Activated T-helper 1 cell treated with Interleukin-2 at 50 U/mL for 16 hours (primary cell): Measurements from ENCODE around the gene BMPR1A.
A peak's percentile ranks its signal among the peaks of the same experiment; 100 is the strongest.

ENCODE experiments used
- DNase-seq: peaks from one replicate; pipeline ENCODE4 v3.0.0-alpha.2; 2020; ENCODE audit warnings: low read depth

BMPR1A gene

DNA sequence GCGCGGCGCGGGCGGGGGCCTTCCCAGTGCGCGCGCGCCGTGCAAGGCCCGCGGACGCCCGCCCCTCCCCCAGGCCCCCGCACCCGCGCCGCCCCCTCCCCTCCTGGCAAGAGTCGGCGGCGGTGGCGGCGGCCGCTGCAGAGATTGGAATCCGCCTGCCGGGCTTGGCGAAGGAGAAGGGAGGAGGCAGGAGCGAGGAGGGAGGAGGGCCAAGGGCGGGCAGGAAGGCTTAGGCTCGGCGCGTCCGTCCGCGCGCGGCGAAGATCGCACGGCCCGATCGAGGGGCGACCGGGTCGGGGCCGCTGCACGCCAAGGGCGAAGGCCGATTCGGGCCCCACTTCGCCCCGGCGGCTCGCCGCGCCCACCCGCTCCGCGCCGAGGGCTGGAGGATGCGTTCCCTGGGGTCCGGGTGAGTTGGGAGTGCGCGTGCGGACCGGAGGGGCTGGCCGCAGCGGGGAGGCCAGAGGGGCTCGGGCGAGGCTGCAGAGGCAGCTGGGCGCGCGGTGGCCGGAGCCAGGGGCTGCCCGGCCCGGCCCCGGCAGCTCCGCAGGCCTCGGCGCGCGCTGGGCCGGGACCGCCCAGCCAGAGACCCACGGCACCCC is at the start of gene BMPR1A:
Gene BMPR1A, plus strand, starts transcription at position 109 of the 602 bp plus-strand sequence. CDS start 119,400 bp downstream, outside the sequence.
- no peak for DNase-seq

DNA sequence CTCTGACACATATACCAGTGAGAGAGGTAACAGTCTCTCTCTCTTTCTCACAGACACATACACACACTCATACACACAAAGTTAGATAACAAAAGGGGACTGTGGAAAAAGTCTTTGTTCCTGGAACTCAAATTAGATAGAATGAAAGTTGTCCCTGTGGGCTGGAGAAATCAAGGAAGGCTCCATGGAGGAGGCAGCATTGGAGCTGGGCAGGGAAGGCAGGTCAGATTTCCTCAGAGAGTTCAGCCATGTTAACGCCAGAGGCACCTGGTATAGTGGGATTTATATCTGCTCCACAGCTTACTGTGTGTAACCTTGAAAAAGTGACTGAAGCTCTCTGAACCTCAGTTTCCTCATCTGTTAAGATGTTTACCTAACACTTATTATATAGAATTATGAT is 49.4 kb upstream of the BMPR1A start:
- DNase-seq: no peak

DNA sequence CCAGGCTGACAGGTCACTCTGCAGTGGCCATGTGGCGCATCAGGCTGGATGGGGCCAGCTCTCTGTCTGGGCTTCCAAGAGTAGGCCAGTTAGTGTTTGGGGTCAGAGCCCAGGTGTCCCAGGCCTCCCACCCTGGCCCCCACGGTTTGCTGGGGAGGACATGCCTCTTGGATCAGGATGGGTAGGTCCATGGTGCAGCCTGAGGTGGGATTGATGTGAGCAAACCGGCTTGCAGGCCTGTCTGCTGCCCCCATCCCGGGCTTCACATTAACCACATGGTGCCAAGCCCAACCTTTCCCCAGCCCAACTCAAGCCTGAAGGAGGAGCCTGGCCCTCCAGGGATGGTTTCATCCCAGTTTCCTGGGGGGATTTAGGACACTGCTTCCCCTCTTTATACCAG is 48.9 kb upstream of the BMPR1A start:
- no peak for DNase-seq

DNA sequence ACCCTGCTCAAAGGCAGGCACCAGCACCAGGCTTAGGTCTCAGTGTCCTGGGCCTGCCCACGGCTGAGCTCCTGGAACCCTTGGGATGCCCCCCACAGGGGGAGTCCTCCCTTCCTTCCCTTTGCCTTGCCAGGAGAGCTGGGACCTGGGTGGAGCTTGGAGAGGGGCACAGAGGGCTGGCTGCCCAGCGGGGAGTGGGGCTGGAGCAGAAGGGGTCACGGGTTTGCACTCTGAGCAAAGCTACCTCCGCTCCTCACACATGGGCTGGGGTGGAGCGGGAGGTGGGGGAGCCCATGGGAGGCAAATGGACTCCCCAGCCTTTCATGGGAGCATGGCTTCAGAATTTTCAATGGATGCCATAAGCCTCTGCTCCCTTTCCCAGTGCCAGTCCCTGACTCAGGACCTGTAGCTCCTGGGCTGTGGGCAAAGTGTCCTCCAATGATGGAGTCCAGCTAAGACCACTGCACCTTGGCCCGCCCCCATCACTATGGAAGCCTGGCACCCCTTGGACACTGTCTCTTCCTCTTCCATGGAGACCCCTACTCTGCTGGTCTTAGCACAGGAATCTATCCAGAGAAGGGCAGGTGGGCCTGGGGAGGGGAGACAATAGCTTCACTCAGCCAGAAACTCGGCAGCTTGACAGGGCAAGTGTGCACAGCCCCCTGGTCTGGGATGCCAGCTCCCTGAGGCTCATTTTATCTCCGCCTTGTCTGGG is 48.2 kb upstream of the BMPR1A start:
- no peak for DNase-seq

DNA sequence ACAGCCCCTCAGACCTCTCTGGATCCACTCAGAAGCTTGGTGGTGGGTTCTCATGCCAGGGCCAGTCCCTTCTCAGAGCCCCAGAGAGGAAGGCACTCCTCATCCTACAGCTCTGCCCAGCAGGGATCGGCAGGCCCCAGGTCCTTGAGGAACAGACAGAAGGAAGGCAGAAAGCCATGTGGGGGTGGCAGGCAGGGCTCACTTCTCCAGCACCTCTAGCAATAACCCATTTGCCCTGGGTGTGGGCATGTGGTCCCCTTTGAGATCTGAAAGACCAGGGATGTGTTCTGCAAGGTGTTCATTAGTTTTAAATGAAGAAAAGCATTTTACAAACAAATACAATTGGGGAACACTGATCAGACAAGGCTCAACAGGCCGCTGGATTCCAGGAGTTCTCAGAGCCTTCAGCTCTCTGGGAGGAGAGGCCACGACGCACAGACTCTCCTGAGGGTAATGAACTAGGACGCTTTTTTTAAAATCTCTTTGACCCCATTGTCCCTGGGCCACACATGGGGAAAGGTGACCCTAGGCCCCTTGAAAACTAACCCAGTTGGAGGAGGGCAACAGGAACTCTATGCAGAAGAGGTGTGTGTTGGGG is 47.5 kb upstream of the BMPR1A start:
- DNase-seq: no peak

DNA sequence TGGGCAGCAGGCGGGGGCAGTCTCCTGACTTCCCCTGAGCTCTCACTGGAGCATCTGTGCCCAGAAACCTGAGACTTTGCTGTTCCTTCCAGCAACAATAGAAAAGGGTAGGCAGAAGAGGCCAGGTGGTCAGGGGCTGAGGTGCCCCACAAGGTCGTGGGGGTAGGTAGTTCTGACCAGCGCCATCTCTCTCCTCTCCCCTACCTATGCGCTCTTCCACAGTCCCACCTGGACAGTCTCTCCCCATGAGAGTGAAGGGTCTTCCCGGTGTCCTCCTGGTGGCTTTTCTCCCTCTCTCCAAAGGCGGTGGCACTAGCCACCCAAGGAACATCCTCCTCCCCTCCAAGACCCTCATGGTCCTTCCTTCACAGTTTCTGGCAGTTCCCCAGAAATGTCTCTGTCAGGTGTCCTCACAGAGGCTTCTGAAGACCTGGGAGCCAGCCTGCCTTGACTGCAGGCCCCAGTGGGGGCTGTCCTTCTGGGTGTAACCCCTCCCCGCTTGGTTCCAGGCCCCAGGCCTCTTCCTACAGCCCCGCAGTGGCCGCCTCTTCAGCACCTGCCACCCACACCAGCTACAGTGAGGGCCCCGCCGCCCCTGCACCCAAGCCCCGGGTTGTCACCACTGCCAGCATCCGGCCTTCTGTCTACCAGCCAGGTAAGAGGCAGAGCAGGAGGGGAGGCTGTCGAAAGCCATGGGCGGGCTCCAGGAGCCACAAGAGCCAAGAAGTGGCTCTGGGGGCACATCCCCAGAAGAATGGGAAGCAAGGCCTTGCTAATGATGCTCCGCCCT is 46.8 kb upstream of the BMPR1A start:
- DNase-seq: no peak

DNA sequence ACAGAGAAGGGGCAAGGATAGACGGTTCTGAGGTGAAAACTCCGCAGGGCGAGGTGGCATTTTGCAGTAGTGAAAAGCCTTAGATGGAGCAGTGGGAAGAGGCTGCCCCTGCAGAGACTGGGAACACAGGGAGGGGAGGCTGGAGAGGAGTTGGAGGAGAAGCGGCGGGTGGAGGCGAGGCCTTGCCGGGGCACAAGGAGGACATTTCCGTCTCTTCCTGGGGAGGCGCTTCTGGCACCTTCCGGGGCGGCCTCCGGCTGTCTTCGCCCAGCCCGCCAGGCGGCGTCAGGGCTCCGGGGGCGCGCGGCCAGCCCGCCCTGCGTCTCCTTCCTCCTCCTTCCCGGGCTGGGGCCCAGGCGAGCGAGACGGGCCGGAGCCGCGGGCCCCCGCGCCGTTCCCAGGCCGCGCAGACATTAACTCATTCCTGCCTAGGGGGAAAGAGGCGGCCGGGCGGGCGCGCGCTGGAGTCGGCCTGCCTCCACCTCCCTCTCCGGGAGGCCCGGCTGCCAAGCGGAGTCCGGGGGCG is 45.4 kb upstream of the BMPR1A start:
- peak; percentile 81 for DNase-seq

DNA sequence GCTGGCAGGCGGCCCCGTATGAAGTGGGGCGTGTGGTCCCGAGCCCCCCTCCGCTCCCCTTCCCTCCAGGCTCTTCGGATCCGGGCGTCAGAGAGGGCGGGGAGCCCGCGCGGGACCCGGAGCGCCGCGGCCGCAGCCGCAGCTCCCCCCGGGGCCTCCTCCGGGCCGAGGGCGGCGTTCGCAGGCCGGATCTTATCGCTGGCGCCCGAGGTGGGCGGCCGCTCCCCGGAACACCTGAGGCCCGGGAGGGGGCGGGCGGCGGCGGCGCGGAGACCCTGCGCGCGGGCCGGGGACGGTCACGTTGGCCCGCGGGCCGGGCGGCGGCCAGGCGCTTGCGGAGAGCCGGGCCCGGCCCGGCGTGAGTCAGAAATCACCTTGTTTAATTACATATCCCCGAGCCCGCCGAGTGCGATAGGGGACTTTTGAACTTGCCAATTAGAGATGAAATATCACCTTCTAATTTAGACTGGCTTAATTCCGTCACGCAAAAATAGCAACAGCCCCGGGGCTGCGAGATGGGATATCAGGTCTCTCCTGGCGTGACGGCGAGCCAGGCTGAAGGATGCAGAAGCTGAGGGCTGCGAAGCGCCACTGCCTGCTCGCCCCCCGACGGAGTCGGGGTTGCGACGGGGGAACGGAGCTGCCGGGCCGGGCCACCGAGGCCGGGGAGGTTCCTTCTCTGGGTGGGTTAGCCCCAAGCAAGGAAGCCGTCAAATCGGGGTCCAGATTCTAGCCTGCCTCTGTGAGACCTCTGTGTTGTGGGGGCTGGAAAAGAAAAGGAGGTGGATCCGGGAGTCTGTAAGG is 44.7 kb upstream of the BMPR1A start:
- DNase-seq: peak; percentile 34

DNA sequence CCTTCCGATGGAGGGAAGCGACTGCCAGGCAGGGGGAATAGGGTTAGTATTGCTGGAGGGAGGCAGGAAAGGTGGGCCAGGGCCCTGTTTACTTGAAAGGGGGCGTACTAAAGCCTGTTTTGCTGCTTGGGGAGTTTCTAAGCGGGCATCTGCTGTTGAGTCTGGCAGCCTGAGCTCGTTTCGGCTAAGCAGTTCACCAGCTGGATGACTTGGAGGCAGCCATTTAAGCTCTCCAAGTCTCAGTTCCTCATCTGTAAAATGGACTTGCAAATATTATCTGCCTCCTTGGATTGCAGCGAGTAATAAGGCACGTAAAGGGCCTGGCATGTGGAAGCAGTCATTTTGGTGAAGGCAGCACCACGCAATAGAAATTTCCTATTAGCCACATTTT is 44.1 kb upstream of the BMPR1A start:
- DNase-seq: no peak

DNA sequence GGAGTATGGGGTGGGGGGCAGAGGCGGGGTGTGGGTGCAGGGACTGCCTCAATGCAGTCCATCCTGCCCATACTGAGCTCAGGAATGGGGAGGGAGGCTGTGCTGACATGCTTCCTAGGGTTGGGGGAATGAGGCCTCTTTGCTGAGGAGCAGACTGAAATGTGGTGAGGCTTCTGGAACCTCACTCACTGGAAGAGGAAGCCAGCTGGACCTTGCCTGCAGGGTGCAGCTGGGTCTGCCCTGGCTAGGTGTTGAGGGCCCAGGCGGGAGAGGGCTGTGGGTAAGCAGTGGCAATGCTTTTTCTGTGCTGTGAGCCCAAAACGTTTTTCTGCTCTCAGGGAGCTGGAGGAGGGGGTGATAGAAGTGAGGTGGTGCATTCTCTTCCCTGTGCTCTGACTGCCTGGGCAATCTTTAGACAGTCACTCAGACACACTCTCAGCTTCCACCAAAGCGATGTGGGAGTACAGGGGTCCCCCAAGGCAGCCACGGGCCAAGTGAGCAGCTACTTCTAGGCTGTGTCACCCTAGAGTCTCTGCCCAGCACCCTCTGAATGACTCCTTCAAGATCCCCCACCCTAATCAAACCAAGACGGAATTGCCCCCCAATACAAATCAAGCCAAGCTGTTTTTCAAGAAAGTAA is 41.1 kb upstream of the BMPR1A start:
- no peak for DNase-seq

DNA sequence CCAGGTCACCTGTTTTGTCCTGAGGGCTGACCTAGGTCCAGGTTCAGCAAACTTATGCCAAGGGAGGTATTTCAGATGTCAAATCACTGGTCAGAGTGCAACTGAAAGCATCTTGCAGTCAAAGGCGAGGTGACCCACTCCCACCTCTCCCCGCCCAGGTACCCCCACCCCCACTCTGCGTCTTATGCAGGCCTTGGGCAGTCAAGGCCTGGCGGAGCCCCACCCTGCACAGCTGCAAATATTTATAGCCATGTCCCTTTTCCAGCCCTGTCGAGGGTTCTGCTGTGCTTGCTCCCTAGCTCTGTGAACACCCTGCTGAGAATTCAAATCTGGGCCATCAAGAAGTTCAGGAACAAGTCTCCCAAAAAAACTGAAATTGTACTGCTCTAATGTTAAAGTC is 40.6 kb upstream of the BMPR1A start:
- no peak for DNase-seq

DNA sequence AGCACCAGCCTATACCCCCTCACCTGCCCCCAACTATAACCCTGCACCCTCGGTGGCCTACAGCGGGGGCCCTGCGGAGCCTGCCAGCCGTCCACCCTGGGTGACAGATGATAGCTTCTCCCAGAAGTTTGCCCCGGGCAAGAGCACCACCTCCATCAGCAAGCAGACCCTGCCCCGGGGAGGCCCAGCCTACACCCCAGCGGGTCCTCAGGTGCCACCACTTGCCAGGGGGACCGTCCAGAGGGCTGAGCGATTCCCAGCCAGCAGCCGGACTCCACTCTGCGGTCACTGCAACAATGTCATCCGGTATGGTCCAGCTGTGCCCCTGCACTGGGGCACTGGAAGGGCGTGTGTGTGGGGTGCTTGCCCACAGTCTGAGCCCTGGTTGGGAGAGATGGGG is 40.0 kb upstream of the BMPR1A start:
- DNase-seq: no peak

DNA sequence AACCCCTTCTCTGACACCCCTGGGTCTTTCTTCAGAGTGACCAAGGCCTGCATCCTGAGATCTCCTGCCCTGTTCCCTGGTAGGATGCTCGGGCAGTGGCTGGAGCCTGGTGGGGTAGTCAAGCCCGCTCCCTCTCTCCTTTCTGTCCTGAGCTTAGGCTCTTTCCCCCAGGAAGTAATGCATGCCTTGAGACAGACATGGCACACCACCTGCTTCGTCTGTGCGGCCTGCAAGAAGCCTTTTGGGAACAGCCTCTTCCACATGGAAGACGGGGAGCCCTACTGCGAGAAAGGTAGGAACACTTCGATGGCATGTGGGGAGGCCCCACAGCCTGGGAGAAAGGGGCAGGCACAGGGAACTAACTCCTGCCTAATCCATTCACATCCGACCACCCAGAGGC is 37.9 kb upstream of the BMPR1A start:
- no peak for DNase-seq

DNA sequence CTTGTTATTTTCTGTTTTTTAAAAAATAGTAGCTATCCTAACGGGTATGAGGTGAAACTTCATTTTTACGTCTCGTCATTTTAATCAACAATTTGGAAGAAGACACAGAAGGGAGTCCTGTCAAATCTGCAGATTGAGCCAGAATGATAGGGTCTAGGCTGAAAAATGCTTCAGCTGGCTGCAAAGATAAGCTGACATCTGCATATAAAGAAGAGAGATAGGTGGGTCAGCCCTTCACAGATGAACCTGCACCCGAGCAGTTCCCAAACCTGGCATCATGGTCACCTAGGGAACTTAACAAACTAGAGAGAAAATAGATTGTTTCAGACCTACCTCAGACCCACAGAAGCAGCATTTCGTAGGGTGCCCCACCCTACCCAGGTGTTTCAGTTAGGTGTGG is 35.2 kb upstream of the BMPR1A start:
- DNase-seq: no peak

DNA sequence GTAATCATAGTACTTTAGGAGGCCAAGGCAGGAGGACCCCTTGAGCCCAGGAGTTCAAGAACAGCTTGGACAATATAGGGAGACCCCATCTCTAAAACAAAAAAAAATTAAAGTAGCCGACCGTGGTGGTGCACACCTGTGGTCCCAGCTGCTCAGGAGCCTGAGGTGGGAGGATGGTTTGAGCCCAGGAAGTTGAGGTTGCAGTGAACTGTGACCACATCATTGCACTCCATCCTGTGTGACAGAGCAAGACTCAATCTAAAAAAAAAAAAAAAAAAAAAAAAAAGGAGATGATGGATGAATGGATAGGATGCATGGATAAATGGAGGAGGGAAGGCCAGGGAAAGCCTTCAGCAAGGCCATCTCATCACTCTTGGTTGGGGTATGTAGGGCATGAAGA is 33.4 kb upstream of the BMPR1A start:
- no peak for DNase-seq

DNA sequence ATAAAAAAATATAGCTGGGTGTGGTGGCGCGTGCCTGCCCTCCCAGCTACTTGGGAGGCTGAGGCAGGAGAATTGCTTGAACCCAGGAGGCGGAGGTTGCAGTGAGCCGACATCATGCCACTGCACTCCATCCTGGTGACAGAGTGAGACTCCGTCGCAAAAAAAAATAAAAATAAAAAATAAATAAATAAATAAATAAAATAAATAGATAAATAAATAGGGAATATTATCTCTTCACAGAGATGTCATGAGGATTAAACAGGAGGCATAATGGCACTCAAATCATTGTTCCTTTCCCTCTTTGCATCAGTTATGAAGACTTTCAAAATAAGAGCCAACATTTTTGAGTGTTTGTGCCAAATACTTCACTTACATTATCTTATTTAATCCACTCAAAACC is 32.0 kb upstream of the BMPR1A start:
- DNase-seq: no peak

DNA sequence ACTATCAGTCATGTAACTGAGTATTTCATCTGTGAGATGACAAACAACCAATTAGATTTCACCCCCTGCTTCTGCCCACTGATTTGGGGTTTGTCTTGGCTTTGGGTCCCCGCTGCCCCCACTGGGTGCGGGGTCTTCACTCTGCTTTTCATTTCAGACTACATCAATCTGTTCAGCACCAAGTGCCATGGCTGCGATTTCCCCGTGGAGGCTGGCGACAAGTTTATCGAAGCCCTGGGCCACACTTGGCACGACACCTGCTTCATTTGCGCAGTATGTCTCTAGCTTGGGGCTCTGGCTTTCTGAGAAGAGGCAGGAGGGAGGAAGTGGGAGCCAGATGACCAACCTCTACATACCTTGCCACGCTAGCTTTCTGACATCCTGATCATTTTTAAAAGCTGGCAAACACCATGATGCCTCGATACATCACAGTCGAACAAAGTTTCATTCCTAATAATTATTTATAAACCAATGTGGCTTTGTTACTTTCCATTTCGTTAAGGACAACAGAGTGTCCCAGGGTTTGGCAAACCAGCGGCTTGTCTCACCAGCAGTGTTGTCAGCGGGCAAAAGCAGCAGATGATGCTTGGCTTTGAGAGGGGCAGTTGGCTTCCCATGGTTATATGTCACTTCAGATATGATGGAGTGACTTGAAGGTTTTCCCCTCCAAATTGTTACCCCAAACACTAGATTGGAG is 30.3 kb upstream of the BMPR1A start:
- no peak for DNase-seq

DNA sequence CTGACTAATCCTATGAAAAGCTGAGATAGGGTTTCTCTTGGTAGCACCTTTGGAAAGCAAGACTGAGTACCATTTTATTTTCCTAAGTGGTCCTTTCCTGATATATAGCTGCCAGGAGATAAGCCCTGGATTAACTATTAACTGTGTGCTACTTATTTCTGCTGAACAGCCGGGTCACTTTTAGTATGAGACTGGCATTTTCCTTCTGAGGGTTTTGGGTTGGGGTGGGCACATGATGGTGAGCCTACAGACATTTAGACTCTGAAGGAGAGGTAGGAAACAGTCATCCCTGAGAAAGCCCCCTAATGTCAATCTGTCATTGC is 29.8 kb upstream of the BMPR1A start:
- DNase-seq: no peak

DNA sequence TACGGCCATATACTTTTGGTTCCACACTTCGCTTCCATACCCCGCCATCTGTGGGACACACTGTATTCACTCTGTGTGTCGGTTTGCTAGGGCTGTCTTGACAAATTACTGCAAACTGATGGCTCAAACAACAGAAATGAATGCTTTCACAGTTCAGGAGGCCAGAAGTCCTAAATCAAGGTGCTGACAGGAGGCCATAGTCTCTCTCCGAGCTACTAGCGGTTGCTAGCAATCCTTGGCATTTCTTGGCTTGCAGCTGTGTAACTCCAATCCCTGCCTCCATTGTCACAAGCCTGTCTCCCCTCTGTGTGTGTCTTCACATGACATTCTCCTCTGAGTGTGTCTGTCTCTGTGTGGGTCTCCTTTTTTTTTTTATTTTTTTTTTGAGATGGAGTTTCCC is 28.9 kb upstream of the BMPR1A start:
- DNase-seq: no peak

DNA sequence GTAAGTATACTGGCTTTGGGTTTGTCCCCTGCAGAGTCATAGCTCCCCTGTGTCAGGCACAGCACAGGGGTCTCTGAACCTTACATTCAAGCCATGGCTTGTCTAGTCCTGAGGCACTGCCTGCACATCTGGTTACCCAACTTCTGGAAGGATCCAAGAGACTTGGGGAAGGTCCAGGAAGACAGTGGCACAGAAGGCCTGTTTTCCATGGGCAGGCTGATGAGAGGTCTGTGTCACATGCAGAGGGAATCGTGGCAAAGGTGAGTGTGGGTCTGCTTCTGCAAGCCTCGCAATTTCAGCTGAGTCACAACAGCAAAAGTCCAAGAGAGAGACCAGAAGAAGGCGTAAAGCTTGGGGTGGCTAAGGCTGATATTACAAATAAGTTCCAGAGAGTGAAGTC is 28.4 kb upstream of the BMPR1A start:
- no peak for DNase-seq

DNA sequence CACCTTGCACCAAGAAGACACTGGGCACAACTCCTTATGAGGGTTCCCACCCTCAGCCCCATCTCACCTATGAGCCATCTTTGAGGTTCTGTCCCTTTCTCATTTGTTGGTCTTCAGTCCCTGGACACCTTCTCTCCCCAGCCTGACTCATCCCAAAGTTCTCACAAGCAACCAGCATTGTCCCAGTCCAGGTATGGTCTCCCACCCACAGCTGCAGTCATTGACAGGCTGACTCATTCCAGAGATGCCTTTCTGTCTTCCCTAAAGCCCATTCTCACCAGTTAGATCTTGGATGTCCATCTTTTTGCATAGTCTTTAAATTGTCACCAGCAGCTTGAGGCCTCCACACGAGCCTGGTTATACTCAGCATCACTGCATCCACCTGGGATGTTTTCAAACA is 26.7 kb upstream of the BMPR1A start:
- no peak for DNase-seq
